IPS-20b (cell line): ENCODE data around the gene WDCP.
"Not testable (repeated sequence)": the region's sequence is repeated elsewhere in the genome, so short reads cannot be mapped to it uniquely, and the experiment has no call there.

Experiments
- H3K27ac ChIP-seq: one replicate; pipeline ENCODE4 v1.5.1; 2013; ENCODE audit warnings: low read length
- H3K27me3 ChIP-seq: 2 replicates; pipeline ENCODE4 v1.6.1; 2013; ENCODE audit warnings: mild to moderate bottlenecking, low read length, inconsistent platforms; ENCODE audit not compliant: insufficient read depth
- H3K36me3 ChIP-seq: 2 replicates; pipeline ENCODE4 v1.6.1; 2013; ENCODE audit warnings: low read depth, mild to moderate bottlenecking, inconsistent platforms, low read length, moderate library complexity; ENCODE audit not compliant: insufficient read depth
- H3K4me1 ChIP-seq: 2 replicates; pipeline ENCODE4 v1.6.1; 2013; ENCODE audit warnings: mild to moderate bottlenecking, control low read depth, inconsistent platforms, low read length, moderate library complexity; ENCODE audit not compliant: insufficient read depth
- H3K4me3 ChIP-seq: 2 replicates; pipeline ENCODE4 v1.5.1; 2013; ENCODE audit warnings: mild to moderate bottlenecking, low read length, inconsistent platforms
- H3K9ac ChIP-seq: 2 replicates; pipeline ENCODE4 v1.6.1; 2013; ENCODE audit warnings: low read depth, mild to moderate bottlenecking, inconsistent platforms, low read length, moderate library complexity
- H3K9me3 ChIP-seq: 2 replicates; pipeline ENCODE4 v1.6.1; 2013; ENCODE audit warnings: mild to moderate bottlenecking, low read depth, low read length, inconsistent platforms; ENCODE audit not compliant: insufficient read depth

The WDCP gene

DNA sequence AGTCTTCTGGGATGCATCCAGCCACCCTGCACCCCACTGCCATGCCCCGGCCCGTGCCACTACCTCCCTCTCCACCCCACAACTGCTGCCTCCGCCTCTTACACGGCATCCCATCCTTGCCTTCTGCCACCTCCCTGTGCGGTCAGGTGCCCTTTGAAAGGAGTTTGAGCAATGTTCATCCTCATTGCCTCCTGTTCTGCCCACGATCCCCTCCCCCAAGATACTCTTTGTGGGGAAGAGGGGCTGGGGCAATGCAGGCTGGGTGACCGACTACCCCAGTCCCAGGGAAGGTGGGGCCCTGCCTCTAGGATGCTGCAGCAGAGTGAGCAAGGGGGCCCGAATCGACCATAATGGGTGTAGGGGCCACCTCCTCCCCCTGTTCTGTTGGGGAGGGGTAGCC lies 28.9 kb downstream of the WDCP start:
- H3K27me3 ChIP-seq, result no peaks in the 10 kb centered on the region
- H3K4me3 ChIP-seq, result no peak overlapping the region
- H3K9me3 ChIP-seq, result no peaks in the 10 kb centered on the region
- no peak overlapping the region for H3K9ac ChIP-seq
- H3K36me3 ChIP-seq, result peaks cover 4% of the 10 kb centered on the region; the same call in 1 of the 2 replicates
- no peak overlapping the region for H3K27ac ChIP-seq
- H3K4me1 ChIP-seq, result no peaks in the 10 kb centered on the region; the same call in 1 of the 2 replicates

DNA sequence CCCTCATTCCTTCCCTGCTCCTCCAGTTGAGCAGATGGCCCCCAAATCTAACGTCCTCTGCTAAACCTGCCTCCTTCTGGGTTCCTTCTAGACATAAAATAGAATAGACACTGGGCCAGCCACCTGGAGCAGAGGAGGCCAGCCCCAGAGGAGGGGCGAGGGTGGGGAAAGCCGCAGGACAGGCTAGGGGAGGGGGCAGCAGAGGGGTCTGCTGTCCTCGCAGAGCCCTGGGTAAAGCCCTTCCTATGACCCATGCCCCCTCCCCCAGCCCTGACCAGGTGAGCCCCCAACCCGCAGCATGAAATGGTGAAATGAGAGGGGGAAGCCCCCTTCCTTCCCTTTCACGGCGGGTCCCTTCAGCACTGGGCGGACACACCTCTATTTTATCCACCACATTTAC lies 29.5 kb downstream of the WDCP start:
- H3K4me3 ChIP-seq, result no peak overlapping the region
- H3K9ac ChIP-seq, result no peak overlapping the region

DNA sequence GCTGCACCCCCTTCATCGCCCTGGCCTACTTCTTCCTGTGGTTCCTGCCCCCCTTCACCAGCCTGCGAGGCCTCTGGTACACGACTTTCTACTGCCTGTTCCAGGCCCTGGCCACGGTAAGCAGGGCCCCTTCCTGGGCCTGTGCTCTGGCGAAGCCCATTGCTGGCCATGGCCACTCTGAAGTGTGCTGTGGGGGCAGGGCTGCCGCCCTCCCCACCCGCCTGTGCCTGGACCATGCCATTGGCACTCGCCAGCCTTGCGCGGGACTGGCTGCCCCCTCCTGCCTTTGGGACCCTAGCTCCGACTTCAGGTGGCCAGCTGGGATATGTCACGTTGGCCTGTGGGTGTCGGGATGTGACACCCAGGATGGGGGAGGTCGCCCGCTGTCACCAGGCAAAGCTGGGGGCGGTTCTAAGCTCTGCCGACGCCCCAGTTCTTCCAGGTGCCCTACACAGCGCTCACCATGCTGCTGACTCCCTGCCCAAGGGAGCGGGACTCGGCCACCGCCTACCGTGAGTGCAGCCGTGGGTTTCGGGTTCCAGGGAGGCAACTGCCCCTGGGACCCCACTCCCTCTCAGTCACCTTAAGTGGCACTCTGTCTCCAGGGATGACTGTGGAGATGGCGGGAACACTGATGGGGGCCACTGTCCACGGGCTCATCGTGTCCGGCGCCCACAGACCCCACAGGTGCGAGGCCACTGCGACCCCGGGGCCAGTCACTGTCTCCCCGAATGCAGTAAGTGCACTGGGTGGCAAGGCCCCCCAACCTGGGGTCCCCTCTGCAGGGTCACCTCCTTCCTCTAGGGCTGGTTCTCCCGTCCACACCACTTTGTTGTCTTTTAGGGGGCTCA lies 30.1 kb downstream of the WDCP start:
- H3K27me3 ChIP-seq, result no peaks in the 10 kb centered on the region
- no peak overlapping the region for H3K4me3 ChIP-seq
- no peak overlapping the region for H3K27ac ChIP-seq
- H3K9me3 ChIP-seq, result no peaks in the 10 kb centered on the region
- no peaks in the 10 kb centered on the region for H3K36me3 ChIP-seq
- no peaks in the 10 kb centered on the region; the same call in 1 of the 2 replicates for H3K4me1 ChIP-seq
- H3K9ac ChIP-seq, result no peak overlapping the region

More for the DNA sequence above, 29.5 kb downstream of the WDCP start:
- H3K27me3 ChIP-seq, result no peaks in the 10 kb centered on the region
- no peak overlapping the region for H3K27ac ChIP-seq
- H3K36me3 ChIP-seq, result 0 out of 2 replicates have a peak, but pooled peaks cover 4% of the 10 kb centered on the region
- H3K4me1 ChIP-seq, result no peaks in the 10 kb centered on the region; the same call in 1 of the 2 replicates
- no peaks in the 10 kb centered on the region for H3K9me3 ChIP-seq

DNA sequence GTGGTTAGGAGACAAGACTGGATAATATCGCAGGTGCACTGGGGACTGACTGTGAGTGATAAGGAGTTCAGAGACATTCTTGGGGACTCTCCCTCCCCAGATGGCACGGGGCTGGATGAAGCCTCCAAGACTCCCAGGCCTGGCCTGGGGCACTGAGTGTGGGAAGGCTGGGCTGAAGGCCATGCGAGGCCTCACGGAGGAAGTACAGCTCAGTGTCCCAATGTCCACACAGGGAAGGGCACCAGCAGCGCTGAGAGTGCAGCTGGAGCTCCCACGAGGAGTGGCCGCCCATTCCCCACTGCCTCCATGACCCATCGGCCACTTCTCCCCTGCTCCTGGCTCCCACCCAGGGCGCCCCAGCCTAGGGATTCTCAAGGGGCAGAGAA lies 30.8 kb downstream of the WDCP start:
- no peak overlapping the region for H3K27ac ChIP-seq
- no peaks in the 10 kb centered on the region for H3K36me3 ChIP-seq
- peaks cover 2% of the 10 kb centered on the region; the same call in 1 of the 2 replicates for H3K27me3 ChIP-seq
- H3K9me3 ChIP-seq, result no peaks in the 10 kb centered on the region
- H3K4me3 ChIP-seq, result no peak overlapping the region
- no peaks in the 10 kb centered on the region; the same call in 1 of the 2 replicates for H3K4me1 ChIP-seq
- no peak overlapping the region for H3K9ac ChIP-seq

DNA sequence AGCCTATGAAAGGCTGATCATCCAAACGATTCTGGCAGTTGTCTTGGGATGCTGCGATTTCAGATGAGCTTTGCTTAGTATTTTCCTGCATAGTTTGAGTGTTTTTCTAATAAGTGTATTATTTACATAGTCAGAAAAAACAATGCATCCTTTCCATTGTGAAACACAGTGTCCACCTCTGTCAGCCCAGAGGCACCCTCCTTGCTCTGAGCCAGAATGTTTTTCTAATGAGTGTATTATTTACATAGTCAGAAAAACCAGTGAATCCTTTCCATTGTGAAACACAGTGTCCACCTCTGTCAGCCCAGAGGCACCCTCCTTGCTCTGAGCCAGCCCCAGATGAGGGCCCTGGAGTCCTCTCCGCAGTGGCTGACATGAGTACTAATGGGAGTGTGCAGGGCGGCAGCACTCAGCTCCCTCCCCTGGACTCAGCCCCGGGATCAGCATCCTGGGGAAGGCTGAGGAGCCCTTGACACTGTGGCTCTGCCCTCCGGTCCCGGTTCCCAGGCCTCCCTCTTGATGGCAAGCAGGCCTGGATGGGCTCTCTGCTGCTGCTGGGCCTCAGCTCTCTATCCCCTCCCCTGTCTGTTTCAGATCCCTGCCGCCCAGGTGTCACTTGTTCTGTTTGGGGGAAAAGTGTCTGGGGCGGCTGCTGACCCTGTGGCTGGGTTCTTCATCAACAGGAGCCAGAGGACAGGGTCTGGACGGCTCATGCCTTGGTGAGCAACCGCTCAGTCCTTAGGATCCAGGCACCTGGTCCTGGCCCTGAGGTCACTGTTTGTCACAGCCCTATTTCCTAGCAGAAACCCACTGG lies 31.4 kb downstream of the WDCP start:
- no peak overlapping the region for H3K9ac ChIP-seq
- no peaks in the 10 kb centered on the region for H3K9me3 ChIP-seq
- H3K27ac ChIP-seq, result no peak overlapping the region
- H3K4me3 ChIP-seq, result no peak overlapping the region
- no peaks in the 10 kb centered on the region; the same call in 1 of the 2 replicates for H3K4me1 ChIP-seq
- H3K36me3 ChIP-seq, result no peaks in the 10 kb centered on the region
- peaks cover 8% of the 10 kb centered on the region for H3K27me3 ChIP-seq

DNA sequence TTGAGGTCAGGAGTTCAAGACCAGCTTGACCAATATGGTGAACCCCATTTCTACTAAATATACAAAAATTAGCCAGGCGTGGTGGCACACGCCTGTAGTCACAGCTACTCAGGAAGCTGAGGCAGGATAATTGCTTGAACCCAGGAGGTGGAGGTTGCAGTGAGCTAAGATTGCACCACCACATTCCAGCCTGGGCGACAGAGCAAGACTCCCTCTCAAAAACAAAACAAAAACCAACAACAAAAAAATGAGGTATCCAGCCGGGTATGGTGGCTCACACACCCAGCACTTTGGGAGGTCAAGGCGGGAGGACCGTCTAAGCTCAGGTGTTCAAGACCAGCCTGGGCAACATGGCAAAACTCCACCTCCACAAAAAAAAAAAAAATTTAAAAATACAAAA lies 32.3 kb downstream of the WDCP start:
- not testable (repeated sequence) for H3K9ac ChIP-seq, H3K27ac ChIP-seq, H3K4me3 ChIP-seq, H3K36me3 ChIP-seq, H3K9me3 ChIP-seq, H3K4me1 ChIP-seq
- H3K27me3 ChIP-seq, result peaks cover 17% of the 10 kb centered on the region

DNA sequence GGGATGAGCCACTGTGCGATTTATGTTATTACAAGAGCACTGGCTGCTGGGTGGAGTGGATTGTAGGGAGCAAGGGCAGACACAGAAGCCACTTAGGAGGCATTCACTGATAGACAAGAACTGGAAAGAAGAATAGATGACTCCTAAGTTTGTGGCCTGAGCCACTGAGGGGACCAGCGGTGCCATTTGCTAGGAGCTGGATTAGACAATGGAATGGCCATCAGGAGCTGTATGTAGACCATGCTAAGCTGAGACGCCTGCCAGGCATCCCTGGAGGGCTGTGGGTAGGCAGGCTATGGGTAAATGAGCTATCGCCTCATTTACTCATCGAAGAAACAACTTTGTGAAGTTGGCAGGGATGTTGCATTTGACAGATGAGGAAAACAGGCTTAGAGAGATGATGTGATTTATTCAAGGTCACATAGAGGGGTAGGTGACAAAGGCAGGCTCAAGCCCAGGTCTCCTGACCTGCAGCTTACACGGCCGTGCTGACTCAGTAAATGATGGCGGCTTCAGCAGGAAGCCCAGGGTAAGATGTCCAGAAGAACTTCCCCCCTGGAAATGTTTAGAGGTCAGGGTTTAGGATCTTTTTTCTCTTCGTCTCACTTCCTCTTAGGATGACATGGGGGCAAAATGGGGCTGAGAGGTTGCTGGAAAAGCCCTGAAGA lies 34.5 kb downstream of the WDCP start:
- H3K9ac ChIP-seq, result no peak overlapping the region

DNA sequence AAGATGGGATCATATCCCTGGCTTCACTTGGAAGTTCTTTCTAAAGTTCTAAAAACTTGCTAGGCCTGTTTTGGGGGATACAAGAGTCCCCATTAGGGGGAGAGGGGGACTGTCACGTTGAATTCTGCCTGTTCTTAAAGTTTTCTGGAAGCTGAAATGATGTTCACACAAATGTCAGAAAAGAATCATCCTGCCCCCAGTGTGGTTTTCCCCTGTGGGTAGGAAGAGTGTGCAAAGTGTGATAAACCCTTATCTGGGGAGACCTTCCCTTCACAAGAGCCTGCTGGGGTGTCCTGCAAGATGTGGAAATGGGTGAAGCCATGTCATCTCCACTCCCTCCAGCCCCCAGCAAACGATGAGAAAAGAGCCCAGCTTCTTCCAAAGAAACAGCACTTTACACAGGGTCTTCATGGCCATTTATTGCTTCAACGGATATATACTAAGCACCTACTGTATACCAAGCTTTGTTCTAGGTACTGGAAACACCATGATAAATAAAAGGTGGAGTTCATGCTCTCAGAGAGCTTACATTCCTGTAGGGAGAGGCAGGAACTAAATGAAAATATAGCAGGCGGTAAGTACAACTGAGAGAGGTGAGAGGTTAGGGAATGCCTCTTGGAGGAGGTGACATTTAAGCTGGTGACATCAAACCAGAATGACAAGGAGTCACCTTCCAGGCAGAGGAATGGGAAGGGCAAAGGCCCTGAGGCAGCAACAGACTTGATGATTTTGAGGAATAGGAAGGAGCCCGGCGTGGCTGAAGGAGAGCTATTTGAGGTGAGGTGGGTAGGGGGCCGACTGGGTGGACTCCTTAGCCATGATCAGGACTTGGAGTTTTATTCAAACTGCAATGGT lies 35.7 kb downstream of the WDCP start:
- H3K27ac ChIP-seq, result no peak overlapping the region
- no peaks in the 10 kb centered on the region for H3K36me3 ChIP-seq
- H3K4me1 ChIP-seq, result no peaks in the 10 kb centered on the region; the same call in 1 of the 2 replicates
- no peak overlapping the region for H3K9ac ChIP-seq
- no peaks in the 10 kb centered on the region for H3K9me3 ChIP-seq
- no peak overlapping the region for H3K4me3 ChIP-seq
- H3K27me3 ChIP-seq, result peaks cover 30% of the 10 kb centered on the region

More for the DNA sequence above, 34.5 kb downstream of the WDCP start:
- no peaks in the 10 kb centered on the region for H3K9me3 ChIP-seq
- no peaks in the 10 kb centered on the region; the same call in 1 of the 2 replicates for H3K4me1 ChIP-seq
- no peaks in the 10 kb centered on the region for H3K36me3 ChIP-seq
- peaks cover 30% of the 10 kb centered on the region for H3K27me3 ChIP-seq
- no peak overlapping the region for H3K4me3 ChIP-seq
- H3K27ac ChIP-seq, result no peak overlapping the region

DNA sequence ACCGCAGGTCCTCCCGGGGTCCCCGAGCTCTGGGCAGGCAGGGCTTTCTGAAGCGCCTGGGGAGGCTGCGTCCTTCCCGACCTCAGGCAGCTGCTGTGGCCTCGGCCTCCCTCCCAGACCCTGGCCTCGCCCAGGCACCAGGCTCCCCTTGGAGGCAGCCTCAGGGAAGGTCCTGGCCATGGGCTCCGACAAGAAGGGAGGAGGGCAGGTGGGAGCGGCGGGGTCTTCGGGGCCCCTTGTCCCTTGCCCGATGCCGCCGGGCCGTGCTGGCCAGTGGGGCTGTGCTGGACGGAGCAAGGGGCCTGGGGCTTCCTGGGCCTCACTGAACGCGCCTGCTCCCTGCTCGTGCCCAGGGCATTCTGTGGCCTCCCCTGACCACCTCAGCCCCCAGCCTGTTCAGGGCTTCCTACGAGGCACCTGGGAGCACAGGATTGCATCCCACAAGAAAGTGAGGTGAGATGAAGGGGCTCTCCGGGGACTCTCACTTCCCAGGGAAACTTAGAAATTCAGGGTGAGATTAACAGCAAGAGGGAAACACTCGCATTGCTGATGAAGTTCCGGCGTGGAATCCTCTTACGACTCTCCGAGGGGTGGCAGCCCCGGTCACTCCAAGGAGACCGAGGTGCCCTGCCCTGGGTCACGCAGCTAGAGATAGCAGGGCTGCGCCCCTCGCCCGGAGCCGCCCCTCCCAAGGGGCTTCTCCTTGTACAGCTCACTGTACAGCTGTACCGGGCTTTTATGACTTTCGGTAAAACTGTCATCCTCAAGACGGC lies 36.5 kb downstream of the WDCP start:
- H3K27ac ChIP-seq, result no peak overlapping the region
- H3K36me3 ChIP-seq, result no peaks in the 10 kb centered on the region
- peak overlapping the region; percentile 73; the same call in 1 of the 2 replicates for H3K9ac ChIP-seq
- no peaks in the 10 kb centered on the region for H3K9me3 ChIP-seq
- peak overlapping the region; percentile 67 for H3K4me3 ChIP-seq
- H3K4me1 ChIP-seq, result no peaks in the 10 kb centered on the region
- H3K27me3 ChIP-seq, result peaks cover 30% of the 10 kb centered on the region

DNA sequence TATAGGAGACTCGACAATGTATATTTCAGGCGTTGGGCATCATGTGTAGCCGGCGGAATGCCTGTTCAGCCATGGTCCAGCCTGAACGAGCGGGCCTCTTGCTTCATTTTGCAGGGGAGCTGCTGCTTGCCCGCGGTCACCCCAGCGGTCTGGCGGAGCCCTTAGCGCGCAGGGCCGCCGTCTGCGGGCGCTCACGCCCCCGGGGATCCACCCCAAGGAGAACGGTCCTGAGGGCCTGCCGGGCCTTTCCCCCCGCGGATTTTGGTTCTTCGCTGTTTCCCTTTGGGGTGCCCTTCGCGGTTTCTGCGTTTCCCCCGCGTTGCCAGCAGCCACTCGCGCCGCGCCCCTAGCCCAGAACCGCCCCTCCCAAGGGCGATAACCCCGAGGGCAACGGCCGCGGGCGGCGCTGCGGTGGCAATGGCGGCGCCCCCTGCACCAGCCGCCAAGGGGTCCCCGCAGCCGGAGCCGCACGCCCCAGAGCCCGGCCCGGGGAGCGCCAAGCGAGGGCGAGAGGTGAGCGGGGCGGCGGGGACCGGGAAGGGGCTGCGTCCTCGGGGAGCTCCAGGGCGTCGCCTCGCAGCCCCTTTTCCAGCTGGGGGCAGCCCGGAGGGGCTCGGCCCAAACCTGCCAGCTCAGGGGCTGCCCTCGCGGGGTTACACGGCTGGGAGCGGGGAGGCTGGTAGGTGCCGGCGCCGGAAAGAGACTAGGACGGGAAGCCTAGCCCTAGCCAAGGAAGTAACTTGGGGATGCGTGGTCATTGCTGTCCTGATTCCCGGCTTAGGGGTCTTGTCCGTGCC lies 37.3 kb downstream of the WDCP start, which contains the start of gene MFSD2B:
TSS of gene MFSD2B (plus strand) at position 406 of the 797 bp plus-strand sequence. CDS start at position 418, 12 bp downstream.
- Histone ChIP-seq H3K9ac (peak within 1 kb of the TSS; percentile 73; the same call in 1 of the 2 replicates), H3K27ac (no peak within 1 kb of the TSS), H3K27me3 (peaks cover 30% of the 10 kb centered on the region), H3K4me3 (peak within 1 kb of the TSS; percentile 67), H3K9me3 (no peaks in the 10 kb centered on the region), H3K36me3 (no peaks in the 10 kb centered on the region), H3K4me1 (no peaks in the 10 kb centered on the region)
